Adrenal gland (tissue), 12 donors: ENCODE results near the gene PRDM16. TPM values are rescaled to one million over a fixed set of nuclear protein-coding genes. Genes with fewer than 3 reads are reported as not detected.

Experiments used
- DNase-seq, 7 donors: peaks; one replicate each; pipeline ENCODE4 v3.0.0-alpha.2; 2019 to 2020
- H3K27ac ChIP-seq, 5 donors: fragments of 200-600 bp; sonication (generic) in 4 of 5; 1 replicate in 3 of 5; 2 replicates in 2 of 5; pipeline versions ENCODE4 v1.5.1 to v1.8.0; 2016 to 2020; ENCODE audit warnings: mild to moderate bottlenecking in 1 of 5
- H3K27me3 ChIP-seq: fragments of 200-600 bp; 2 replicates; pipeline ENCODE4 v1.8.0; 2021
- H3K36me3 ChIP-seq, 2 donors: fragments of 200-600 bp; replicated peaks in 1 of 2; 1 replicate in 1 of 2; 2 replicates in 1 of 2; pipeline versions ENCODE4 v1.5.1 to v1.8.0; 2018 to 2022
- H3K4me1 ChIP-seq, 2 donors: fragments of 200-600 bp; replicated peaks in 1 of 2; 1 replicate in 1 of 2; 2 replicates in 1 of 2; pipeline versions ENCODE4 v1.5.1 to v1.8.0; 2018 to 2021
- H3K4me3 ChIP-seq, 4 donors: fragments of 200-600 bp; sonication (generic) in 3 of 4; one replicate each; pipeline ENCODE4 v1.5.1; 2016 to 2018
- H3K9me3 ChIP-seq, 3 donors: fragments of 200-600 bp; sonication (generic) in 1 of 3; replicated peaks in 1 of 3; 1 replicate in 2 of 3; 2 replicates in 1 of 3; pipeline versions ENCODE4 v1.5.1 to v1.8.0; 2016 to 2021
- CTCF ChIP-seq, 6 experiments: fragments of 450-650 bp in 4 of 6; fragments of 200-600 bp in 2 of 6; sonication (generic) in 1 of 6; IDR thresholded peaks; 1 replicate in 5 of 6; 2 replicates in 1 of 6; pipeline versions ENCODE4 v1.5.1 to v1.8.0; 2016 to 2021; ENCODE audit warnings: antibody characterized with exemption in 6 of 6, mild to moderate bottlenecking in 2 of 6, moderate library complexity in 1 of 6
- POLR2A ChIP-seq, 2 donors: fragments of 450-650 bp; IDR thresholded peaks; one replicate each; pipeline ENCODE4 v1.6.1; 2017; ENCODE audit warnings: antibody characterized with exemption in 2 of 2, mild to moderate bottlenecking in 2 of 2, moderate library complexity in 1 of 2
- WGBS, 4 donors: extraction: QIAGEN DNeasy Blood & Tissue Kit in 2 of 4; methylation state at CpG; one replicate each; pipeline versions ENCODE4 v1.1.5 to v1.1.7; 2013 to 2017; 5-methylcytosine and 5-hydroxymethylcytosine counted together
- intact Hi-C, 2 donors: fragments of 100-400 bp; cut with DNase I; formaldehyde crosslinking; loops; one replicate each; pipeline versions ENCODE4 v1.14.1 to v1.15.0; 2022 to 2023
- polyA plus RNA-seq, 3 donors: library from polyadenylated mRNA; stranded (reverse); fragments of 200-250 nt in 2 of 3; fragments of 350-450 nt in 1 of 3; fragmentation: Illumina TruSeq in 1 of 3; extraction: RNeasy Lipid Tissue Mini Kit (QIAGEN cat#74804) in 1 of 3; gene quantifications; one replicate each; pipeline ENCODE4 v1.2.3, GENCODE V29; 2013 to 2014
- total RNA-seq, 9 donors: library from RNA; depleted of rRNA in 4 of 9; stranded (reverse); fragments of >200 nt in 4 of 9; fragments of 120-200 nt in 1 of 9; fragmentation: NEBNext Ultra II Directional in 1 of 9; extraction: Animal tissue kit (Norgen Biotek cat#: 25700) in 1 of 9; gene quantifications; one replicate each; pipeline versions ENCODE4 v1.1.0 to v1.2.4, GENCODE V29; 2013 to 2023
- donor health status: healthy with polysubstance abuse.
- donor health status: Bipolar disorder and iron deficiency.
- donor health status: DM: yes; HTN: yes; CAD: no.
- donor health status: DM: no; HTN: no; CAD: no.
- donor health status: DM: no; HTN: no; CAD: no.
- donor health status: DM: yes; HTN: yes; CAD: no.

PRDM16 gene
- total and polyA plus RNA-seq, 12 donors, result 0.04 to 2.8 (median 0.61) TPM; not detected in 1

GRCh38 chr1:3292051-3292722 is 223.2 kb downstream of the PRDM16 start:
- intact Hi-C loops, result no loop called here
- Histone ChIP-seq H3K9me3 (no peaks in the 10 kb centered on the region), H3K36me3 (no peaks in the 10 kb centered on the region), H3K27ac (no peak overlapping the region), H3K4me1 (no peaks in the 10 kb centered on the region), H3K27me3 (peaks cover 7% of the 10 kb centered on the region), H3K4me3 (no peak overlapping the region)
- WGBS, 4 donors, result 59 to 74% (median 65%) methylated on average over 22 to 33 of the region's 33 CpGs
- no peak for DNase-seq
- no peak for TF ChIP-seq POLR2A (IDR thresholded peaks at IDR 0.05)

GRCh38 chr1:3292868-3293562 is 224.0 kb downstream of the PRDM16 start:
- H3K36me3 ChIP-seq, result no peaks in the 10 kb centered on the region
- intact Hi-C loops, result no loop called here
- H3K27ac ChIP-seq, result no peak overlapping the region
- H3K4me3 ChIP-seq, result no peak overlapping the region
- WGBS, 4 donors, result 66 to 74% (median 72%) methylated on average over 19 to 26 of the region's 26 CpGs
- DNase-seq, result no peak
- no peak for TF ChIP-seq CTCF (IDR thresholded peaks at IDR 0.05)
- no peak for TF ChIP-seq POLR2A (IDR thresholded peaks at IDR 0.05)
- H3K9me3 ChIP-seq, result no peaks in the 10 kb centered on the region
- H3K4me1 ChIP-seq, result no peaks in the 10 kb centered on the region
- peaks cover 7% of the 10 kb centered on the region for H3K27me3 ChIP-seq

DNA sequence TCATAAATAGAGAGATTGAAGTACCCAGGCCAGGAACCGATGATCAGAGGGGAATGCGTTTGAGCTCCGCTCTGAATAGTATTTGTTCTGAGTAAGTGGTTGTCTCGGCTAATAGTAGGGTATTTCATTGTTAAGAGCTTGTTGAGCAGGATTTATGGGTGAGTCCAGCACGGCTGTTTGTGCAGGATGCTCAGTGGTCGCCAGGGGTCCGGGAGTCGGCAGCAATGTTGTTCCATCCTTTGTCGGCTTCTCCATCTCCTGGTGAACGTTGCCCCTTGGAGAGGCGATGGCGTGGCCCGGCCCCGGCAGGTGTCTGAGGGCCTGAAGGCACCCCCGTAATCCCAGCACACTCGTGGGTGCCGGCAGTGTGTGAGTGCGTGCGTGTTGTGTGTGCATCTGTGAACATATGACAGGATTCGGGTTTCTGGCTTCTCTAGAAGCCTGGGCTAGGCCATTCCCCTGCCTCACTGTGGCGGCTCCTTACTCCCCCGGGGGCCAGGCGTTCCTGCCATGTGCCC is 224.6 kb downstream of the PRDM16 start:
- Histone ChIP-seq H3K9me3 (no peaks in the 10 kb centered on the region), H3K36me3 (no peaks in the 10 kb centered on the region), H3K27ac (no peak overlapping the region), H3K4me3 (no peak overlapping the region), H3K4me1 (no peaks in the 10 kb centered on the region), H3K27me3 (peaks cover 2% of the 10 kb centered on the region)
- DNase-seq, result no peak
- TF ChIP-seq CTCF (IDR thresholded peaks at IDR 0.05), result no peak
- TF ChIP-seq POLR2A (IDR thresholded peaks at IDR 0.05), result no peak
- 61 to 76% (median 68%) methylated on average over 12 to 23 of the region's 23 CpGs for WGBS, 4 donors
- intact Hi-C loops, result no loop called here

DNA sequence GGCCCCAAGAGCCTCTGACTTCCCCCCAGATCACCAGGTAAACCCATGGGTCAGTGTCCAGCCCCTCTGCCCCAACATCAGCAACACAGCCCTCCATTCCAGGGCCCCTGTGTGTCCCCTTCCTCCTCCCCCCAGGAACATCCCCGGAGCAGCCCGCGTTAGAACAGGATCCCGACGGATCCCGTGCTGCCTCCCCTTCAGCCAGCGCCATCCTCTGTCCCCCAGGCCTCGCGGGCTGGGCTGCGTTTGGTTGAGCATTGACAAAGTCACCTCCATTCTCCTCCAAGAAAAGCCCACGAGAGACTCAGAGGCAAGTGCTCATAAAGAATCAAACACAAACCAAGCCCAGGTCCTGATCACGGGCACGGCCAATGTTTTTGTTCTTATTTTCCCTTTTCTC is 225.4 kb downstream of the PRDM16 start:
- Histone ChIP-seq H3K27ac (no peak overlapping the region), H3K9me3 (no peaks in the 10 kb centered on the region), H3K27me3 (no peaks in the 10 kb centered on the region), H3K36me3 (no peaks in the 10 kb centered on the region), H3K4me3 (no peak overlapping the region), H3K4me1 (no peaks in the 10 kb centered on the region)
- 86 to 87% (median 86%) methylated on average over 13 of the region's 13 CpGs for WGBS, 4 donors
- intact Hi-C loops, result no loop called here
- TF ChIP-seq POLR2A (IDR thresholded peaks at IDR 0.05) (no peak), CTCF (IDR thresholded peaks at IDR 0.05) (no peak)
- no peak for DNase-seq
